Mesenchymal stem cell (in vitro differentiated cells and primary cell): ENCODE measurements around the gene HES4.
A peak's percentile ranks its signal among the peaks of the same experiment; 100 is the strongest.

Source experiments
- DNase-seq: peaks from one replicate; pipeline ENCODE4 v3.0.0-alpha.2; 2013
- H2AFZ ChIP-seq: one replicate; pipeline ENCODE4 v1.6.1; 2013; ENCODE audit warnings: low read depth, mild to moderate bottlenecking, control low read depth, inconsistent platforms, low read length, moderate library complexity
- H2AK5ac ChIP-seq: 2 replicates; pipeline ENCODE4 v1.6.1; 2013; ENCODE audit warnings: low read length, moderate library complexity, mild to moderate bottlenecking, inconsistent platforms; ENCODE audit not compliant: severe bottlenecking
- H2BK120ac ChIP-seq: one replicate; pipeline ENCODE4 v1.6.1; 2013; ENCODE audit warnings: low read depth, mild to moderate bottlenecking, inconsistent platforms, low read length, moderate library complexity
- H2BK12ac ChIP-seq, 2 experiments: one replicate each; pipeline ENCODE4 v1.6.1; 2013; ENCODE audit warnings: inconsistent platforms in 2 of 2, low read length in 2 of 2, mild to moderate bottlenecking in 2 of 2, moderate library complexity in 2 of 2, control low read depth in 1 of 2
- H2BK15ac ChIP-seq: one replicate; pipeline ENCODE4 v1.6.1; 2013; ENCODE audit warnings: mild to moderate bottlenecking, low read depth, inconsistent platforms; ENCODE audit not compliant: poor library complexity, severe bottlenecking
- H2BK5ac ChIP-seq: 2 replicates; pipeline ENCODE4 v1.6.1; 2013; ENCODE audit warnings: low read depth, mild to moderate bottlenecking, low read length, control low read depth, inconsistent platforms; ENCODE audit not compliant: poor library complexity, severe bottlenecking
- H3K14ac ChIP-seq, 2 experiments: one replicate each; pipeline ENCODE4 v1.6.1; 2013; ENCODE audit warnings: inconsistent platforms in 2 of 2, low read length in 2 of 2, control low read depth in 1 of 2, mild to moderate bottlenecking in 1 of 2, moderate library complexity in 1 of 2
- H3K18ac ChIP-seq, 2 experiments: one replicate each; pipeline ENCODE4 v1.6.1; 2013; ENCODE audit warnings: inconsistent platforms in 2 of 2, low read length in 2 of 2, control low read depth in 1 of 2, low read depth in 1 of 2, mild to moderate bottlenecking in 1 of 2
- H3K23ac ChIP-seq, 2 experiments: one replicate each; pipeline ENCODE4 v1.6.1; 2013; ENCODE audit warnings: inconsistent platforms in 2 of 2, low read length in 2 of 2, mild to moderate bottlenecking in 2 of 2, moderate library complexity in 2 of 2, control low read depth in 1 of 2
- H3K27ac ChIP-seq: 2 replicates; pipeline ENCODE4 v1.5.1; 2013; ENCODE audit warnings: mild to moderate bottlenecking, moderate library complexity, low read length, control low read depth, inconsistent platforms; ENCODE audit not compliant: poor library complexity, severe bottlenecking
- H3K27me3 ChIP-seq, 2 experiments: 2 replicates each; pipeline versions ENCODE4 v1.6.1 to v1.7.0; 2013; ENCODE audit warnings: low read length in 2 of 2, mild to moderate bottlenecking in 2 of 2, moderate library complexity in 2 of 2, control low read depth in 1 of 2, inconsistent platforms in 1 of 2; ENCODE audit not compliant: control insufficient read depth in 1 of 2, insufficient read depth in 1 of 2
- H3K36me3 ChIP-seq, 2 experiments: 2 replicates each; pipeline versions ENCODE4 v1.6.1 to v1.7.0; 2013; ENCODE audit warnings: low read length in 2 of 2, control low read depth in 1 of 2, inconsistent platforms in 1 of 2, low read depth in 1 of 2, mild to moderate bottlenecking in 1 of 2; ENCODE audit not compliant: insufficient read depth in 2 of 2, control insufficient read depth in 1 of 2
- H3K4ac ChIP-seq, 2 experiments: one replicate each; pipeline ENCODE4 v1.6.1; 2013; ENCODE audit warnings: inconsistent platforms in 2 of 2, low read length in 2 of 2, mild to moderate bottlenecking in 2 of 2, moderate library complexity in 2 of 2, control low read depth in 1 of 2, low read depth in 1 of 2
- H3K4me1 ChIP-seq: 2 replicates; pipeline ENCODE4 v1.6.1; 2013; ENCODE audit warnings: low read depth, low read length, control low read depth; ENCODE audit not compliant: control insufficient read depth, insufficient read depth
- H3K4me2 ChIP-seq: 2 replicates; pipeline ENCODE4 v1.6.1; 2013; ENCODE audit warnings: low read length, mild to moderate bottlenecking, inconsistent platforms; ENCODE audit not compliant: poor library complexity, severe bottlenecking
- H3K4me3 ChIP-seq, 2 experiments: 2 replicates each; pipeline versions ENCODE4 v1.5.1 to v1.7.0; 2013; ENCODE audit warnings: low read length in 2 of 2, mild to moderate bottlenecking in 2 of 2, control low read depth in 1 of 2, low read depth in 1 of 2; ENCODE audit not compliant: insufficient read depth in 1 of 2
- H3K79me1 ChIP-seq: replicated peaks from 2 replicates; pipeline ENCODE4 v1.6.1; 2013; ENCODE audit warnings: mild to moderate bottlenecking, control low read depth, low read length, inconsistent platforms; ENCODE audit not compliant: poor library complexity, severe bottlenecking
- H3K9ac ChIP-seq: 2 replicates; pipeline ENCODE4 v1.7.0; 2013; ENCODE audit warnings: mild to moderate bottlenecking, low read length, moderate library complexity
- H3K9me3 ChIP-seq: 2 replicates; pipeline ENCODE4 v1.7.0; 2013; ENCODE audit warnings: mild to moderate bottlenecking, low read length; ENCODE audit not compliant: control insufficient read depth
- H4K8ac ChIP-seq: one replicate; pipeline ENCODE4 v1.6.1; 2013; ENCODE audit warnings: inconsistent platforms, mild to moderate bottlenecking, low read length, moderate library complexity
- H4K91ac ChIP-seq: one replicate; pipeline ENCODE4 v1.6.1; 2013; ENCODE audit warnings: mild to moderate bottlenecking, low read length, inconsistent platforms
- WGBS: methylation state at CpG from one replicate; pipeline ENCODE4 v1.1.7; 2013; ENCODE audit warnings: mixed read lengths; 5-methylcytosine and 5-hydroxymethylcytosine counted together

HES4 gene

GRCh38 chr1:1043921-1044320 lies 44.0 kb upstream of the HES4 start:
- WGBS: 96% methylated on average over 33 of the region's 33 CpGs
- H3K36me3 ChIP-seq: peaks cover 0 to 90% of the 10 kb centered on the region in 2 experiments
- peaks cover 28% of the 10 kb centered on the region for H3K4me1 ChIP-seq
- no peak overlapping the region for H3K4me3 ChIP-seq
- no peak overlapping the region for H3K9ac ChIP-seq
- no peak overlapping the region for H2BK15ac ChIP-seq
- H3K9me3 ChIP-seq: no peaks in the 10 kb centered on the region
- H3K27ac ChIP-seq: no peak overlapping the region
- H2BK5ac ChIP-seq: no peak overlapping the region
- H2BK12ac ChIP-seq: no peak overlapping the region
- no peak overlapping the region for H3K23ac ChIP-seq
- H3K14ac ChIP-seq: no peak overlapping the region
- H2AFZ ChIP-seq: no peak overlapping the region
- H4K91ac ChIP-seq: no peak overlapping the region
- no peak overlapping the region for H2AK5ac ChIP-seq
- H3K4ac ChIP-seq: no peak overlapping the region
- H3K18ac ChIP-seq: no peak overlapping the region
- H4K8ac ChIP-seq: no peak overlapping the region
- H2BK120ac ChIP-seq: no peak overlapping the region
- peaks cover 0 to 14% of the 10 kb centered on the region in 2 experiments for H3K27me3 ChIP-seq
- no peak overlapping the region for H3K4me2 ChIP-seq
- peaks cover 43% of the 10 kb centered on the region for H3K79me1 ChIP-seq
- no peak for DNase-seq

GRCh38 chr1:1043411-1043810 lies 43.5 kb upstream of the HES4 start:
- WGBS: 98% methylated on average over 25 of the region's 27 CpGs
- Histone ChIP-seq H3K14ac (no peak overlapping the region), H2BK5ac (no peak overlapping the region)

GRCh38 chr1:1042835-1043234 lies 42.9 kb upstream of the HES4 start:
- Histone ChIP-seq H4K91ac (no peak overlapping the region), H3K4ac (no peak overlapping the region)

More at GRCh38 chr1:1043411-1043810, 43.5 kb upstream of the HES4 start:
- H3K23ac ChIP-seq: no peak overlapping the region
- H2BK120ac ChIP-seq: no peak overlapping the region
- H3K9ac ChIP-seq: no peak overlapping the region
- H3K4me3 ChIP-seq: no peak overlapping the region
- no peak overlapping the region for H2AFZ ChIP-seq
- no peak overlapping the region for H3K4me2 ChIP-seq
- H3K79me1 ChIP-seq: peaks cover 46% of the 10 kb centered on the region
- H3K9me3 ChIP-seq: no peaks in the 10 kb centered on the region
- no peak for DNase-seq
- no peak overlapping the region for H2BK15ac ChIP-seq
- peaks cover 0 to 90% of the 10 kb centered on the region in 2 experiments for H3K36me3 ChIP-seq
- no peak overlapping the region for H4K8ac ChIP-seq
- H4K91ac ChIP-seq: no peak overlapping the region
- no peak overlapping the region for H3K27ac ChIP-seq
- H3K4me1 ChIP-seq: peaks cover 28% of the 10 kb centered on the region
- no peak overlapping the region for H2AK5ac ChIP-seq
- peaks cover 0 to 19% of the 10 kb centered on the region in 2 experiments for H3K27me3 ChIP-seq
- no peak overlapping the region for H3K4ac ChIP-seq
- H3K18ac ChIP-seq: no peak overlapping the region
- H2BK12ac ChIP-seq: no peak overlapping the region

GRCh38 chr1:1041873-1042272 lies 42.0 kb upstream of the HES4 start:
- no peak overlapping the region for H3K14ac ChIP-seq
- H3K4me1 ChIP-seq: peaks cover 35% of the 10 kb centered on the region
- H3K79me1 ChIP-seq: peaks cover 56% of the 10 kb centered on the region
- no peak overlapping the region for H4K91ac ChIP-seq
- no peak overlapping the region for H3K27ac ChIP-seq
- DNase-seq: no peak
- no peaks in the 10 kb centered on the region for H3K9me3 ChIP-seq
- WGBS: 95% methylated on average over 25 of the region's 25 CpGs
- no peak overlapping the region for H3K4ac ChIP-seq
- no peak overlapping the region for H2AFZ ChIP-seq
- no peak overlapping the region for H2BK15ac ChIP-seq
- H3K18ac ChIP-seq: no peak overlapping the region
- peaks cover 0 to 90% of the 10 kb centered on the region in 2 experiments for H3K36me3 ChIP-seq
- H3K4me2 ChIP-seq: no peak overlapping the region
- H2AK5ac ChIP-seq: no peak overlapping the region
- H4K8ac ChIP-seq: no peak overlapping the region
- peaks cover 0 to 35% of the 10 kb centered on the region in 2 experiments for H3K27me3 ChIP-seq
- H2BK120ac ChIP-seq: no peak overlapping the region
- no peak overlapping the region for H3K9ac ChIP-seq
- no peak overlapping the region for H3K23ac ChIP-seq
- H2BK5ac ChIP-seq: no peak overlapping the region
- no peak overlapping the region for H3K4me3 ChIP-seq
- no peak overlapping the region for H2BK12ac ChIP-seq

More at GRCh38 chr1:1042835-1043234, 42.9 kb upstream of the HES4 start:
- no peaks in the 10 kb centered on the region for H3K9me3 ChIP-seq
- H3K4me2 ChIP-seq: no peak overlapping the region
- no peak overlapping the region for H2AK5ac ChIP-seq
- H4K8ac ChIP-seq: peak overlapping the region; percentile 62
- peaks cover 51% of the 10 kb centered on the region for H3K79me1 ChIP-seq
- 91% methylated on average over 10 of the region's 10 CpGs for WGBS
- H2BK5ac ChIP-seq: no peak overlapping the region
- peaks cover 0 to 90% of the 10 kb centered on the region in 2 experiments for H3K36me3 ChIP-seq
- H2BK120ac ChIP-seq: no peak overlapping the region
- H3K4me1 ChIP-seq: peaks cover 29% of the 10 kb centered on the region
- no peak overlapping the region for H3K4me3 ChIP-seq
- H3K27ac ChIP-seq: no peak overlapping the region
- no peak overlapping the region for H2BK12ac ChIP-seq
- H3K14ac ChIP-seq: no peak overlapping the region
- H3K23ac ChIP-seq: no peak overlapping the region
- H2BK15ac ChIP-seq: no peak overlapping the region
- no peak for DNase-seq
- H2AFZ ChIP-seq: no peak overlapping the region
- no peak overlapping the region for H3K9ac ChIP-seq
- peaks cover 0 to 25% of the 10 kb centered on the region in 2 experiments for H3K27me3 ChIP-seq
- no peak overlapping the region for H3K18ac ChIP-seq
